ENCODE results near the gene CLEC2A. TPM values are rescaled to one million over a fixed set of nuclear protein-coding genes. Genes with fewer than 3 reads are reported as not detected.
"Not testable (repeated sequence)": the region's sequence is repeated elsewhere in the genome, so short reads cannot be mapped to it uniquely, and the experiment has no call there.

Gene CLEC2A
- total and polyA plus RNA-seq, 4 donors, result not detected

- 99 to 100% methylated on average over 2 of the region's 2 CpGs for WGBS, 2 donors
- DNase-seq (no peak), ATAC-seq (ENCODE audit: insufficient read depth, low FRiP score) (no peak)
- H3K27ac ChIP-seq (ENCODE audit: low read depth in 1 of 2, low read length in 1 of 2), result no peak overlapping the region
- H3K27me3 ChIP-seq (ENCODE audit: control insufficient read depth in 3 of 3, insufficient read depth in 3 of 3, low read length in 2 of 3), result no peaks in the 10 kb centered on the region
- peaks cover 0 to 7% (median 0%) of the 10 kb centered on the region in 4 donors for H3K9me3 ChIP-seq (ENCODE audit: control insufficient read depth in 4 of 4, insufficient read depth in 3 of 4, low read length in 3 of 4)
- no peak overlapping the region for H3K4me3 ChIP-seq
- no peak overlapping the region for H3K9ac ChIP-seq (ENCODE audit: insufficient read depth in 1 of 2, low read length in 2 of 2)
- H3K4me1 ChIP-seq (ENCODE audit: control insufficient read depth in 5 of 5, insufficient read depth in 5 of 5, low read length in 5 of 5), result no peaks in the 10 kb centered on the region
- TF ChIP-seq CTCF (IDR thresholded peaks at IDR 0.05; ENCODE audit: control extremely low read depth, extremely low read depth), result no peak
- H3K36me3 ChIP-seq (ENCODE audit: control insufficient read depth in 4 of 4, insufficient read depth in 4 of 4, low read length in 4 of 4), result no peaks in the 10 kb centered on the region
Measured at GRCh38 chr12:9975614-9976013, 43.4 kb upstream of the CLEC2A start.

- not testable (repeated sequence) for H3K27me3 ChIP-seq (ENCODE audit: control insufficient read depth in 3 of 3, insufficient read depth in 3 of 3, low read length in 2 of 3); H3K4me1 ChIP-seq (ENCODE audit: control insufficient read depth in 5 of 5, insufficient read depth in 5 of 5, low read length in 5 of 5); H3K4me3 ChIP-seq; DNase-seq; H3K9ac ChIP-seq (ENCODE audit: insufficient read depth in 1 of 2, low read length in 2 of 2); H3K36me3 ChIP-seq (ENCODE audit: control insufficient read depth in 4 of 4, insufficient read depth in 4 of 4, low read length in 4 of 4); H3K9me3 ChIP-seq (ENCODE audit: control insufficient read depth in 4 of 4, insufficient read depth in 3 of 4, low read length in 3 of 4); H3K27ac ChIP-seq (ENCODE audit: low read depth in 1 of 2, low read length in 1 of 2); ATAC-seq (ENCODE audit: insufficient read depth, low FRiP score)
- 94 to 99% methylated on average over 2 of the region's 2 CpGs for WGBS, 2 donors
Measured at GRCh38 chr12:9974731-9975130, 42.6 kb upstream of the CLEC2A start.

GRCh38 chr12:9973949-9974348 lies 41.8 kb upstream of the CLEC2A start:
- H3K27ac ChIP-seq (ENCODE audit: low read depth in 1 of 2, low read length in 1 of 2), result no peak overlapping the region
- H3K4me3 ChIP-seq, result no peak overlapping the region
- TF ChIP-seq CTCF (IDR thresholded peaks at IDR 0.05; ENCODE audit: control extremely low read depth, extremely low read depth), result no peak
- no peak for DNase-seq
- H3K4me1 ChIP-seq (ENCODE audit: control insufficient read depth in 5 of 5, insufficient read depth in 5 of 5, low read length in 5 of 5), result no peaks in the 10 kb centered on the region
- WGBS, 2 donors, result 19 to 50% methylated on average over 1 of the region's 1 CpG
- no peaks in the 10 kb centered on the region for H3K36me3 ChIP-seq (ENCODE audit: control insufficient read depth in 4 of 4, insufficient read depth in 4 of 4, low read length in 4 of 4)
- peaks cover 0 to 7% (median 0%) of the 10 kb centered on the region in 4 donors for H3K9me3 ChIP-seq (ENCODE audit: control insufficient read depth in 4 of 4, insufficient read depth in 3 of 4, low read length in 3 of 4)
- ATAC-seq (ENCODE audit: insufficient read depth, low FRiP score), result no peak
- H3K27me3 ChIP-seq (ENCODE audit: control insufficient read depth in 3 of 3, insufficient read depth in 3 of 3, low read length in 2 of 3), result no peaks in the 10 kb centered on the region
- no peak overlapping the region for H3K9ac ChIP-seq (ENCODE audit: insufficient read depth in 1 of 2, low read length in 2 of 2)

GRCh38 chr12:9971181-9971580 lies 39.0 kb upstream of the CLEC2A start, which contains the start of gene CLEC12A:
CLEC12A (plus strand) TSS chr12:9971409; CDS start chr12:9971597, 188 bp downstream.
- Histone ChIP-seq H3K4me1 (ENCODE audit: control insufficient read depth in 5 of 5, insufficient read depth in 5 of 5, low read length in 5 of 5) (no peaks in the 10 kb centered on the region), H3K4me3 (no peak within 1 kb of the TSS), H3K9me3 (ENCODE audit: control insufficient read depth in 4 of 4, insufficient read depth in 3 of 4, low read length in 3 of 4) (peaks cover 0 to 7% (median 0%) of the 10 kb centered on the region in 4 donors), H3K9ac (ENCODE audit: insufficient read depth in 1 of 2, low read length in 2 of 2) (no peak within 1 kb of the TSS), H3K27me3 (ENCODE audit: control insufficient read depth in 3 of 3, insufficient read depth in 3 of 3, low read length in 2 of 3) (no peaks in the 10 kb centered on the region), H3K36me3 (ENCODE audit: control insufficient read depth in 4 of 4, insufficient read depth in 4 of 4, low read length in 4 of 4) (no peaks in the 10 kb centered on the region), H3K27ac (ENCODE audit: low read depth in 1 of 2, low read length in 1 of 2) (no peak within 1 kb of the TSS)
- DNase-seq (no peak), ATAC-seq (ENCODE audit: insufficient read depth, low FRiP score) (no peak)
- WGBS, 2 donors, result 25 to 53% methylated on average over 1 of the region's 1 CpG
- no peak for TF ChIP-seq CTCF (IDR thresholded peaks at IDR 0.05; ENCODE audit: control extremely low read depth, extremely low read depth)
